Brain microvascular endothelial cell (primary cell): ENCODE results near the gene NYAP1.
A peak's percentile ranks its signal among the peaks of the same experiment; 100 is the strongest.

ENCODE experiments used
- DNase-seq: peaks from one replicate; pipeline ENCODE4 v3.0.0-alpha.2; 2020
- H3K27ac ChIP-seq: fragments of 250-450 bp; sonication (Bioruptor Pico); 2 replicates; pipeline ENCODE4 v1.5.1; 2020; ENCODE audit warnings: mild to moderate bottlenecking, moderate library complexity
- H3K27me3 ChIP-seq: fragments of 250-450 bp; sonication (Bioruptor Pico); replicated peaks from 2 replicates; pipeline ENCODE4 v1.5.1; 2020; ENCODE audit warnings: mild to moderate bottlenecking
- H3K36me3 ChIP-seq: fragments of 250-450 bp; sonication (Bioruptor Pico); replicated peaks from 2 replicates; pipeline ENCODE4 v1.5.1; 2020; ENCODE audit warnings: mild to moderate bottlenecking
- H3K4me3 ChIP-seq: 2 replicates; pipeline ENCODE4 v1.5.1; 2011; ENCODE audit warnings: low read depth, mild to moderate bottlenecking, control low read depth, low read length, moderate library complexity
- CTCF ChIP-seq: IDR thresholded peaks from 2 replicates; pipeline ENCODE4 v1.5.1; 2011; ENCODE audit warnings: low read depth, mild to moderate bottlenecking, moderate library complexity, low read length, control low read depth, inconsistent platforms; ENCODE audit errors: missing control alignments
- in situ Hi-C: cut with HindIII; loops from 2 replicates; pipeline ENCODE4 v1.10.0; 2017; ENCODE audit warnings: low sequenced_read_pairs, low pct_ligation_motif_present

NYAP1 gene

GRCh38 chr7:100504887-100505611 lies 21.3 kb downstream of the NYAP1 start:
- in situ Hi-C loops = no loop called here
- no peaks in the 10 kb centered on the region for H3K27me3 ChIP-seq
- TF ChIP-seq CTCF = no peak
- H3K36me3 ChIP-seq = no peaks in the 10 kb centered on the region
- DNase-seq = no peak
- no peak overlapping the region for H3K4me3 ChIP-seq
- no peak overlapping the region for H3K27ac ChIP-seq

- Histone ChIP-seq H3K27ac (no peak overlapping the region), H3K4me3 (no peak overlapping the region), H3K27me3 (no peaks in the 10 kb centered on the region), H3K36me3 (no peaks in the 10 kb centered on the region)
- in situ Hi-C loops = no loop called here
- no peak for TF ChIP-seq CTCF
- no peak for DNase-seq
These were observed 22.7 kb downstream of the NYAP1 start for GRCh38 chr7:100506356-100506923.

GRCh38 chr7:100509231-100509630 lies 25.5 kb downstream of the NYAP1 start:
- no peaks in the 10 kb centered on the region for H3K36me3 ChIP-seq
- peak; percentile 80 for DNase-seq
- no peak overlapping the region for H3K4me3 ChIP-seq
- no peaks in the 10 kb centered on the region for H3K27me3 ChIP-seq
- no peak for TF ChIP-seq CTCF
- H3K27ac ChIP-seq = no peak overlapping the region
- in situ Hi-C loops = no loop called here

GRCh38 chr7:100510437-100511239 lies 26.9 kb downstream of the NYAP1 start:
- H3K36me3 ChIP-seq = no peaks in the 10 kb centered on the region
- no peak for DNase-seq
- in situ Hi-C loops = no loop called here
- H3K27ac ChIP-seq = no peak overlapping the region
- no peaks in the 10 kb centered on the region for H3K27me3 ChIP-seq
- no peak overlapping the region for H3K4me3 ChIP-seq
- no peak for TF ChIP-seq CTCF

GRCh38 chr7:100513212-100513810 lies 29.6 kb downstream of the NYAP1 start:
- Histone ChIP-seq H3K27me3 (no peaks in the 10 kb centered on the region), H3K27ac (no peak overlapping the region), H3K4me3 (no peak overlapping the region), H3K36me3 (no peaks in the 10 kb centered on the region)
- no peak for DNase-seq
- in situ Hi-C loops = no loop called here
- TF ChIP-seq CTCF = no peak
